HG02884 (cell line): ENCODE measurements around the gene MBNL2.

ENCODE experiments used
- ATAC-seq: cut with Tn5 transposase; IDR thresholded peaks from one replicate; pipeline ENCODE4 v1.9.1; 2021; ENCODE audit warnings: mild to moderate bottlenecking, moderate library complexity; ENCODE audit not compliant: unreplicated experiment

MBNL2 gene

GRCh38 chr13:97231829-97232196 lies 9.7 kb downstream of the MBNL2 start:
- no peak for ATAC-seq

GRCh38 chr13:97233499-97233898 lies 11.4 kb downstream of the MBNL2 start:
- no peak for ATAC-seq

- no peak for ATAC-seq
Measured at GRCh38 chr13:97234236-97234635, 12.1 kb downstream of the MBNL2 start.

GRCh38 chr13:97234742-97235141 lies 12.6 kb downstream of the MBNL2 start:
- no peak for ATAC-seq

GRCh38 chr13:97235549-97236231 lies 13.6 kb downstream of the MBNL2 start:
- no peak for ATAC-seq

- no peak for ATAC-seq
Measured at GRCh38 chr13:97237388-97237787, 15.3 kb downstream of the MBNL2 start.

GRCh38 chr13:97238432-97238831 lies 16.3 kb downstream of the MBNL2 start:
- no peak for ATAC-seq

- ATAC-seq: no peak
Measured at GRCh38 chr13:97238883-97239282, 16.8 kb downstream of the MBNL2 start.

- ATAC-seq: no peak
Measured at GRCh38 chr13:97239306-97239705, 17.2 kb downstream of the MBNL2 start.

- no peak for ATAC-seq
Measured at GRCh38 chr13:97239943-97240787, 18.0 kb downstream of the MBNL2 start.

- ATAC-seq: no peak
Measured at GRCh38 chr13:97240788-97241734, 18.9 kb downstream of the MBNL2 start.

- ATAC-seq: no peak
Measured at GRCh38 chr13:97241761-97242160, 19.6 kb downstream of the MBNL2 start.

- ATAC-seq: no peak
Measured at GRCh38 chr13:97242755-97243497, 20.8 kb downstream of the MBNL2 start.

- no peak for ATAC-seq
Measured at GRCh38 chr13:97243915-97244781, 22.0 kb downstream of the MBNL2 start.

- ATAC-seq: no peak
Measured at GRCh38 chr13:97245011-97245410, 22.9 kb downstream of the MBNL2 start.

GRCh38 chr13:97246596-97247158 lies 24.5 kb downstream of the MBNL2 start:
- no peak for ATAC-seq

- ATAC-seq: no peak
Measured at GRCh38 chr13:97248243-97248642, 26.1 kb downstream of the MBNL2 start.

GRCh38 chr13:97249093-97249795 lies 27.1 kb downstream of the MBNL2 start:
- ATAC-seq: no peak
